Trophoblast cell (in vitro differentiated cells and primary cell): ENCODE data around the gene DNAH17.

ENCODE experiments used
- DNase-seq, 2 donors: peaks; one replicate each; pipeline ENCODE4 v3.0.0-alpha.2; 2016
- H2AFZ ChIP-seq: 2 replicates; pipeline ENCODE4 v1.6.1; 2013; ENCODE audit warnings: low read length, moderate library complexity, mild to moderate bottlenecking; ENCODE audit not compliant: insufficient read depth, poor library complexity
- H2AK5ac ChIP-seq: 2 replicates; pipeline ENCODE4 v1.6.1; 2013; ENCODE audit warnings: mild to moderate bottlenecking, low read length
- H2BK120ac ChIP-seq: 2 replicates; pipeline ENCODE4 v1.6.1; 2013; ENCODE audit warnings: low read length, mild to moderate bottlenecking, moderate library complexity; ENCODE audit not compliant: insufficient read depth, poor library complexity
- H2BK12ac ChIP-seq: 2 replicates; pipeline ENCODE4 v1.6.1; 2013; ENCODE audit warnings: mild to moderate bottlenecking, low read length, moderate library complexity
- H2BK5ac ChIP-seq: 2 replicates; pipeline ENCODE4 v1.6.1; 2013; ENCODE audit warnings: low read length, low read depth, moderate library complexity, mild to moderate bottlenecking; ENCODE audit not compliant: poor library complexity
- H3K14ac ChIP-seq: 2 replicates; pipeline ENCODE4 v1.6.1; 2013; ENCODE audit warnings: mild to moderate bottlenecking, low read length
- H3K18ac ChIP-seq: 2 replicates; pipeline ENCODE4 v1.6.1; 2013; ENCODE audit warnings: mild to moderate bottlenecking, low read length
- H3K23ac ChIP-seq: 2 replicates; pipeline ENCODE4 v1.6.1; 2013; ENCODE audit warnings: low read length
- H3K27ac ChIP-seq: 2 replicates; pipeline ENCODE4 v1.5.1; 2013; ENCODE audit warnings: low read depth, mild to moderate bottlenecking, inconsistent platforms, low read length, moderate library complexity
- H3K27me3 ChIP-seq: 2 replicates; pipeline ENCODE4 v1.6.1; 2013; ENCODE audit warnings: inconsistent platforms, mild to moderate bottlenecking, low read length, moderate library complexity; ENCODE audit not compliant: insufficient read depth
- H3K36me3 ChIP-seq, 2 experiments: 1 replicate in 1 of 2; 2 replicates in 1 of 2; pipeline ENCODE4 v1.6.1; 2013; ENCODE audit warnings: low read length in 2 of 2, mild to moderate bottlenecking in 2 of 2, moderate library complexity in 1 of 2; ENCODE audit not compliant: insufficient read depth in 2 of 2, control insufficient read depth in 1 of 2
- H3K4ac ChIP-seq: 2 replicates; pipeline ENCODE4 v1.6.1; 2013; ENCODE audit warnings: low read depth, mild to moderate bottlenecking, low read length, moderate library complexity
- H3K4me1 ChIP-seq, 2 experiments: 1 replicate in 1 of 2; 2 replicates in 1 of 2; pipeline ENCODE4 v1.6.1; 2013; ENCODE audit warnings: low read length in 2 of 2, mild to moderate bottlenecking in 2 of 2, moderate library complexity in 1 of 2; ENCODE audit not compliant: insufficient read depth in 2 of 2, control insufficient read depth in 1 of 2
- H3K4me2 ChIP-seq: 2 replicates; pipeline ENCODE4 v1.6.1; 2013; ENCODE audit warnings: inconsistent platforms, mild to moderate bottlenecking, low read length, moderate library complexity
- H3K4me3 ChIP-seq: 2 replicates; pipeline ENCODE4 v1.5.1; 2013; ENCODE audit warnings: mild to moderate bottlenecking, low read depth, low read length, inconsistent platforms
- H3K79me1 ChIP-seq: one replicate; pipeline ENCODE4 v1.6.1; 2013; ENCODE audit warnings: low read length
- H3K79me2 ChIP-seq: 2 replicates; pipeline ENCODE4 v1.6.1; 2013; ENCODE audit warnings: low read length, mild to moderate bottlenecking; ENCODE audit not compliant: control insufficient read depth, insufficient read depth, poor library complexity
- H3K9ac ChIP-seq: 2 replicates; pipeline ENCODE4 v1.6.1; 2013; ENCODE audit warnings: mild to moderate bottlenecking, low read length
- H3K9me3 ChIP-seq: 2 replicates; pipeline ENCODE4 v1.6.1; 2013; ENCODE audit warnings: low read depth, mild to moderate bottlenecking, control low read depth, inconsistent platforms, low read length; ENCODE audit not compliant: insufficient read depth
- H4K12ac ChIP-seq: 2 replicates; pipeline ENCODE4 v1.6.1; 2013; ENCODE audit warnings: low read depth, mild to moderate bottlenecking, low read length, moderate library complexity
- H4K8ac ChIP-seq: 2 replicates; pipeline ENCODE4 v1.6.1; 2013; ENCODE audit warnings: low read depth, mild to moderate bottlenecking, low read length, moderate library complexity
- H4K91ac ChIP-seq: one replicate; pipeline ENCODE4 v1.6.1; 2013; ENCODE audit warnings: low read depth, mild to moderate bottlenecking, low read length, moderate library complexity
- WGBS: extraction: QIAGEN DNeasy Blood & Tissue Kit; methylation state at CpG from one replicate; pipeline ENCODE4 v1.1.7; 2013; ENCODE audit warnings: missing lambda C conversion rate; ENCODE audit not compliant: insufficient read length, insufficient coverage; ENCODE audit errors: extremely low coverage; 5-methylcytosine and 5-hydroxymethylcytosine counted together

Gene DNAH17

GRCh38 chr17:78430892-78431691 lies 146.1 kb downstream of the DNAH17 start:
- no CpG with 5 or more reads among the region's 20 CpGs for WGBS
- H3K18ac ChIP-seq = no peak overlapping the region

GRCh38 chr17:78429618-78429995 lies 147.6 kb downstream of the DNAH17 start:
- Histone ChIP-seq H2BK5ac (no peak overlapping the region), H3K27me3 (no peaks in the 10 kb centered on the region), H3K9me3 (peaks cover 2% of the 10 kb centered on the region)

More at GRCh38 chr17:78430892-78431691, 146.1 kb downstream of the DNAH17 start:
- Histone ChIP-seq H3K4me1 (peaks cover 8 to 12% of the 10 kb centered on the region in 2 experiments), H4K12ac (no peak overlapping the region), H2AFZ (no peak overlapping the region), H2AK5ac (no peak overlapping the region), H3K9me3 (peaks cover 2% of the 10 kb centered on the region), H3K23ac (no peak overlapping the region), H3K79me2 (no peaks in the 10 kb centered on the region), H3K27me3 (no peaks in the 10 kb centered on the region), H3K14ac (no peak overlapping the region), H4K8ac (no peak overlapping the region), H3K79me1 (peaks cover 2% of the 10 kb centered on the region), H3K27ac (no peak overlapping the region), H3K9ac (no peak overlapping the region), H3K4me3 (no peak overlapping the region), H3K4me2 (no peak overlapping the region), H4K91ac (no peak overlapping the region), H3K36me3 (peaks cover 25 to 30% of the 10 kb centered on the region in 2 experiments), H2BK5ac (no peak overlapping the region), H3K4ac (no peak overlapping the region), H2BK12ac (no peak overlapping the region), H2BK120ac (no peak overlapping the region)
- DNase-seq = no peak

GRCh38 chr17:78428836-78429617 lies 148.2 kb downstream of the DNAH17 start:
- Histone ChIP-seq H4K12ac (no peak overlapping the region), H2AK5ac (no peak overlapping the region)

More at GRCh38 chr17:78429618-78429995, 147.6 kb downstream of the DNAH17 start:
- Histone ChIP-seq H2BK120ac (no peak overlapping the region), H3K36me3 (peaks cover 38 to 40% of the 10 kb centered on the region in 2 experiments), H3K14ac (no peak overlapping the region), H3K79me2 (no peaks in the 10 kb centered on the region), H3K4me1 (peaks cover 9 to 12% of the 10 kb centered on the region in 2 experiments), H4K91ac (no peak overlapping the region), H3K4me3 (no peak overlapping the region), H3K9ac (no peak overlapping the region), H4K12ac (no peak overlapping the region), H2BK12ac (no peak overlapping the region), H4K8ac (no peak overlapping the region), H3K79me1 (peaks cover 2% of the 10 kb centered on the region), H2AK5ac (no peak overlapping the region), H2AFZ (no peak overlapping the region), H3K4ac (no peak overlapping the region), H3K27ac (no peak overlapping the region), H3K23ac (no peak overlapping the region), H3K4me2 (no peak overlapping the region), H3K18ac (no peak overlapping the region)
- no peak for DNase-seq
- WGBS = no CpG with 5 or more reads among the region's 10 CpGs

GRCh38 chr17:78428025-78428575 lies 149.1 kb downstream of the DNAH17 start:
- no peaks in the 10 kb centered on the region for H3K79me2 ChIP-seq
- no peak overlapping the region for H3K4ac ChIP-seq
- peaks cover 2% of the 10 kb centered on the region for H3K9me3 ChIP-seq
- H2BK5ac ChIP-seq = no peak overlapping the region
- H3K79me1 ChIP-seq = peaks cover 2% of the 10 kb centered on the region
- no peak overlapping the region for H2AK5ac ChIP-seq
- no peak overlapping the region for H4K8ac ChIP-seq
- no peak overlapping the region for H3K18ac ChIP-seq
- no peak for DNase-seq
- no peak overlapping the region for H3K4me3 ChIP-seq
- no peak overlapping the region for H3K4me2 ChIP-seq
- H2AFZ ChIP-seq = no peak overlapping the region
- no peak overlapping the region for H2BK12ac ChIP-seq
- H4K12ac ChIP-seq = no peak overlapping the region
- H4K91ac ChIP-seq = no peak overlapping the region
- no peak overlapping the region for H3K27ac ChIP-seq
- H3K36me3 ChIP-seq = peaks cover 52 to 54% of the 10 kb centered on the region in 2 experiments
- no CpG with 5 or more reads among the region's 20 CpGs for WGBS
- peaks cover 9 to 12% of the 10 kb centered on the region in 2 experiments for H3K4me1 ChIP-seq
- H3K14ac ChIP-seq = no peak overlapping the region
- H2BK120ac ChIP-seq = no peak overlapping the region
- no peaks in the 10 kb centered on the region for H3K27me3 ChIP-seq
- H3K9ac ChIP-seq = no peak overlapping the region
- no peak overlapping the region for H3K23ac ChIP-seq

More at GRCh38 chr17:78428836-78429617, 148.2 kb downstream of the DNAH17 start:
- no peak overlapping the region for H3K14ac ChIP-seq
- H3K4me2 ChIP-seq = no peak overlapping the region
- no peak overlapping the region for H3K18ac ChIP-seq
- no peak overlapping the region for H3K27ac ChIP-seq
- H3K4ac ChIP-seq = no peak overlapping the region
- no peak for DNase-seq
- H2BK120ac ChIP-seq = no peak overlapping the region
- WGBS = no CpG with 5 or more reads among the region's 24 CpGs
- H3K23ac ChIP-seq = no peak overlapping the region
- H3K27me3 ChIP-seq = no peaks in the 10 kb centered on the region
- peaks cover 9 to 12% of the 10 kb centered on the region in 2 experiments for H3K4me1 ChIP-seq
- no peak overlapping the region for H3K9ac ChIP-seq
- no peak overlapping the region for H3K4me3 ChIP-seq
- H2BK12ac ChIP-seq = no peak overlapping the region
- peaks cover 2% of the 10 kb centered on the region for H3K9me3 ChIP-seq
- H3K79me2 ChIP-seq = no peaks in the 10 kb centered on the region
- peaks cover 42 to 44% of the 10 kb centered on the region in 2 experiments for H3K36me3 ChIP-seq
- no peak overlapping the region for H2BK5ac ChIP-seq
- H3K79me1 ChIP-seq = peaks cover 2% of the 10 kb centered on the region
- no peak overlapping the region for H4K91ac ChIP-seq
- H2AFZ ChIP-seq = no peak overlapping the region
- no peak overlapping the region for H4K8ac ChIP-seq
